ENCODE measurements around the gene NPBWR2.

Gene NPBWR2

DNA sequence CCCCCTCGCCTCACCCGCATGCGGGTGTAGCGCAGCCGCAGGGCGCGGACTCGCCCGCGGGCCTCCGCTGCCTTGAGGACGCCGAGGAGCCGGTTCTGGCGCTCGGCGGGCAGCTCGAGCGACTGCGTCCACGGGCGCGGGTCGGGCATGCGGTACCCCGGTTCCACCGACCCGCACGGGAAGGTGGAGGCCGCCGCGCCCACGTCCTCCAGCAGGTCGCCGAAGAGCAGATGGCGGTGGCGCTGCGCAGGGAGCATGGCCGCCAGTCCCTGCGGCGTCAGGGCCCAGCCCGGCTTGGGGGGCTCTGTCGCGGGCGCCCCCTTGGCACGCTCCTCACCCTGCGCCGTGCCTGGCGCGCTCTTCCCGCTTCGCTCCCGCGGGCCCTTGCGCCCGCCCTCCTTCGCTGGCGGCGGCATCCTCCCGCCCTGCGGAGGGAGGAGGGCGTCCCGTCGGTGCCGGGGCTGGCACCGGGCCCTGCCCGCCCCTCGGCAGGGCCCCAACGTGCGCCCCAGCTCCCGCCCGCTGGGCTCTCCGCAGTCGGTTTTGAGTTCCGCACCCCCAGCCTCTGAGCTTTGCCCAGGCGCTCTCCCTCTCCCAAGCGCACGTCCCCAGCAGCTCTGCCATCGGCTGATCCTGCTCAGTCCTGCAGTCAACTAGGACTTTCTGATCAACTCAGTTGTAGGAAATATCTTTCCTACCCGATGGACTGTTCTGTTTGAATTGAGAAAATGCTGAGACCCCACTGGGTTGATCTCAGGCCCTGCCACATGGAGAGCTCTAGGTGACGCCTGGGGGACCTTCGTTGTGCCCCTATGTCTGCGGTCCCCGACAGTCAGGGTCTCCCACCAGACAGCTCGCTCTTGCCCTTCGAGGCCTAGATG is 23.3 kb downstream of the NPBWR2 start, which contains the start of gene LKAAEAR1 (continued):
- TF ChIP-seq, protein P1, sequence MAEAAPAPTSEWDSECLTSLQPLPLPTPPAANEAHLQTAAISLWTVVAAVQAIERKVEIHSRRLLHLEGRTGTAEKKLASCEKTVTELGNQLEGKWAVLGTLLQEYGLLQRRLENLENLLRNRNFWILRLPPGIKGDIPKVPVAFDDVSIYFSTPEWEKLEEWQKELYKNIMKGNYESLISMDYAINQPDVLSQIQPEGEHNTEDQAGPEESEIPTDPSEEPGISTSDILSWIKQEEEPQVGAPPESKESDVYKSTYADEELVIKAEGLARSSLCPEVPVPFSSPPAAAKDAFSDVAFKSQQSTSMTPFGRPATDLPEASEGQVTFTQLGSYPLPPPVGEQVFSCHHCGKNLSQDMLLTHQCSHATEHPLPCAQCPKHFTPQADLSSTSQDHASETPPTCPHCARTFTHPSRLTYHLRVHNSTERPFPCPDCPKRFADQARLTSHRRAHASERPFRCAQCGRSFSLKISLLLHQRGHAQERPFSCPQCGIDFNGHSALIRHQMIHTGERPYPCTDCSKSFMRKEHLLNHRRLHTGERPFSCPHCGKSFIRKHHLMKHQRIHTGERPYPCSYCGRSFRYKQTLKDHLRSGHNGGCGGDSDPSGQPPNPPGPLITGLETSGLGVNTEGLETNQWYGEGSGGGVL (tag by site-specific recombination; IDR thresholded peaks at IDR 0.05), result peak; percentile 57; the same call in 1 of the 2 replicates

DNA sequence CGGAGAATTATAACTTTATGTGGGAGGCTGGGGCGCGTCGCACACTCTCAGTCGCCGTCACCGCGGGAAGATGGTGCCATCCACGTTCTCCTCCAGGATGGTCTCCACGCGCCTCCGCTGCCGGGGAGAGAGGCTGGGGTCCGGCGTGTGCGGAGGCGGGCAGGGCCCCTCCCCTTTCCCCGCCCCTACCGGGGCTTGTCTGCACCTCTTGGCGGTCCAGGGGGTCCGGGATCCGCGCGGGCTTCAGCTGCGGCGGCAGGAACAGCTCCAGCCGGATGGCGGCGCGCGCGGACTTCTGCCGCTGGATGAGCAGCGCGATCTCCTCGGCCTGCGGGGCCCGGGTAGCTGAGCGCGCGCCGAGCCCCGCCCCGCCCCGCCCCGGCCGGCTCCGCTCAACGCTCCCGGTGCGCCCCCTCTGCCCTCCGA is 24.0 kb downstream of the NPBWR2 start:
- H3K4me3 ChIP-seq (ENCODE audit: low read depth, low read length), result peak overlapping the region; percentile 35
- no peaks in the 10 kb centered on the region for H3K36me3 ChIP-seq (ENCODE audit: control insufficient read depth in 2 of 2, insufficient read depth in 1 of 2, low read length in 2 of 2)
- H3K27ac ChIP-seq (ENCODE audit: extremely low read depth, low read depth, low read length), result no peak overlapping the region
- ChIA-PET POLR2A (interaction anchor here (1.1 to 2.9 kb wide), 3 partner anchors 19 to 45 kb away, joined by 3 to 13 read pairs (median 4); partner anchors contain the start of gene TCEA2), CTCF (interaction anchor here (0.5 to 4.8 kb wide), 12 partner anchors 17 to 543 kb away, joined by 3 to 35 read pairs (median 4); no protein-coding TSS in a partner anchor)
- peaks cover 6% of the 10 kb centered on the region for H3K4me1 ChIP-seq (ENCODE audit: control insufficient read depth, insufficient read depth, low read length)
- no peaks in the 10 kb centered on the region for H3K9me3 ChIP-seq (ENCODE audit: control insufficient read depth, insufficient read depth, low read depth, low read length)
- TF ChIP-seq ZEB2 (tag by site-specific recombination; IDR thresholded peaks at IDR 0.05) (peak; percentile 89; the same call in 1 of the 2 replicates), WT1 (tag by site-specific recombination; IDR thresholded peaks at IDR 0.05) (0 out of 2 replicates have a peak, but pooled peaks have one; percentile 25), KLF16 (tag by site-specific recombination; IDR thresholded peaks at IDR 0.05) (peak; percentile 54; the same call in 1 of the 2 replicates), BCL11A (tag by site-specific recombination; IDR thresholded peaks at IDR 0.05; ENCODE audit: low read depth) (0 out of 2 replicates have a peak, but pooled peaks have one; percentile 22), KLF10 (tag by site-specific recombination; IDR thresholded peaks at IDR 0.05) (peak; percentile 56; the same call in 1 of the 2 replicates), BCL11B (tag by site-specific recombination; IDR thresholded peaks at IDR 0.05; ENCODE audit: low read depth) (peak; percentile 52; the same call in 1 of the 2 replicates), MYNN (tag by site-specific recombination; IDR thresholded peaks at IDR 0.05; ENCODE audit: borderline replicate concordance) (no peak), ZNF132 (tag by site-specific recombination; IDR thresholded peaks at IDR 0.05; ENCODE audit: borderline replicate concordance) (no peak), ZBTB8A (tag by site-specific recombination; IDR thresholded peaks at IDR 0.05) (peak; percentile 49), GLIS2 (tag by site-specific recombination; IDR thresholded peaks at IDR 0.05) (peak; percentile 82), KLF8 (tag by site-specific recombination; IDR thresholded peaks at IDR 0.05) (peak; percentile 77), ZNF549 (tag by site-specific recombination; IDR thresholded peaks at IDR 0.05) (no peak), ZNF596 (tag by site-specific recombination; IDR thresholded peaks at IDR 0.05) (0 out of 2 replicates have a peak, but pooled peaks have one; percentile 5), ZFHX2 (tag by site-specific recombination; conservative IDR thresholded peaks at IDR 0.05) (peak; percentile 52), ZXDB (tag by site-specific recombination; IDR thresholded peaks at IDR 0.05) (peak; percentile 39; the same call in 1 of the 2 replicates), KLF9 (tag by site-specific recombination; IDR thresholded peaks at IDR 0.05; ENCODE audit: low read depth) (peak; percentile 61; the same call in 1 of the 2 replicates)
- TF ChIP-seq, protein P2, sequence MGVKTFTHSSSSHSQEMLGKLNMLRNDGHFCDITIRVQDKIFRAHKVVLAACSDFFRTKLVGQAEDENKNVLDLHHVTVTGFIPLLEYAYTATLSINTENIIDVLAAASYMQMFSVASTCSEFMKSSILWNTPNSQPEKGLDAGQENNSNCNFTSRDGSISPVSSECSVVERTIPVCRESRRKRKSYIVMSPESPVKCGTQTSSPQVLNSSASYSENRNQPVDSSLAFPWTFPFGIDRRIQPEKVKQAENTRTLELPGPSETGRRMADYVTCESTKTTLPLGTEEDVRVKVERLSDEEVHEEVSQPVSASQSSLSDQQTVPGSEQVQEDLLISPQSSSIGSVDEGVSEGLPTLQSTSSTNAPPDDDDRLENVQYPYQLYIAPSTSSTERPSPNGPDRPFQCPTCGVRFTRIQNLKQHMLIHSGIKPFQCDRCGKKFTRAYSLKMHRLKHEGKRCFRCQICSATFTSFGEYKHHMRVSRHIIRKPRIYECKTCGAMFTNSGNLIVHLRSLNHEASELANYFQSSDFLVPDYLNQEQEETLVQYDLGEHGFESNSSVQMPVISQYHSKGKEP (tag by site-specific recombination; IDR thresholded peaks at IDR 0.05), result no peak
- TF ChIP-seq, protein P3, sequence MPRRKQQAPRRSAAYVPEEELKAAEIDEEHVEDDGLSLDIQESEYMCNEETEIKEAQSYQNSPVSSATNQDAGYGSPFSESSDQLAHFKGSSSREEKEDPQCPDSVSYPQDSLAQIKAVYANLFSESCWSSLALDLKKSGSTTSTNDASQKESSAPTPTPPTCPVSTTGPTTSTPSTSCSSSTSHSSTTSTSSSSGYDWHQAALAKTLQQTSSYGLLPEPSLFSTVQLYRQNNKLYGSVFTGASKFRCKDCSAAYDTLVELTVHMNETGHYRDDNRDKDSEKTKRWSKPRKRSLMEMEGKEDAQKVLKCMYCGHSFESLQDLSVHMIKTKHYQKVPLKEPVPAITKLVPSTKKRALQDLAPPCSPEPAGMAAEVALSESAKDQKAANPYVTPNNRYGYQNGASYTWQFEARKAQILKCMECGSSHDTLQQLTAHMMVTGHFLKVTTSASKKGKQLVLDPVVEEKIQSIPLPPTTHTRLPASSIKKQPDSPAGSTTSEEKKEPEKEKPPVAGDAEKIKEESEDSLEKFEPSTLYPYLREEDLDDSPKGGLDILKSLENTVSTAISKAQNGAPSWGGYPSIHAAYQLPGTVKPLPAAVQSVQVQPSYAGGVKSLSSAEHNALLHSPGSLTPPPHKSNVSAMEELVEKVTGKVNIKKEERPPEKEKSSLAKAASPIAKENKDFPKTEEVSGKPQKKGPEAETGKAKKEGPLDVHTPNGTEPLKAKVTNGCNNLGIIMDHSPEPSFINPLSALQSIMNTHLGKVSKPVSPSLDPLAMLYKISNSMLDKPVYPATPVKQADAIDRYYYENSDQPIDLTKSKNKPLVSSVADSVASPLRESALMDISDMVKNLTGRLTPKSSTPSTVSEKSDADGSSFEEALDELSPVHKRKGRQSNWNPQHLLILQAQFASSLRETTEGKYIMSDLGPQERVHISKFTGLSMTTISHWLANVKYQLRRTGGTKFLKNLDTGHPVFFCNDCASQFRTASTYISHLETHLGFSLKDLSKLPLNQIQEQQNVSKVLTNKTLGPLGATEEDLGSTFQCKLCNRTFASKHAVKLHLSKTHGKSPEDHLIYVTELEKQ (tag by site-specific recombination; IDR thresholded peaks at IDR 0.05; ENCODE audit: borderline replicate concordance), result no peak
- TF ChIP-seq, protein P4, sequence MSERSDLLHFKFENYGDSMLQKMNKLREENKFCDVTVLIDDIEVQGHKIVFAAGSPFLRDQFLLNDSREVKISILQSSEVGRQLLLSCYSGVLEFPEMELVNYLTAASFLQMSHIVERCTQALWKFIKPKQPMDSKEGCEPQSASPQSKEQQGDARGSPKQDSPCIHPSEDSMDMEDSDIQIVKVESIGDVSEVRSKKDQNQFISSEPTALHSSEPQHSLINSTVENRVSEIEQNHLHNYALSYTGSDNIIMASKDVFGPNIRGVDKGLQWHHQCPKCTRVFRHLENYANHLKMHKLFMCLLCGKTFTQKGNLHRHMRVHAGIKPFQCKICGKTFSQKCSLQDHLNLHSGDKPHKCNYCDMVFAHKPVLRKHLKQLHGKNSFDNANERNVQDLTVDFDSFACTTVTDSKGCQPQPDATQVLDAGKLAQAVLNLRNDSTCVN (tag by site-specific recombination; optimal IDR thresholded peaks at IDR 0.05), result peak; percentile 81
- TF ChIP-seq, protein P5, sequence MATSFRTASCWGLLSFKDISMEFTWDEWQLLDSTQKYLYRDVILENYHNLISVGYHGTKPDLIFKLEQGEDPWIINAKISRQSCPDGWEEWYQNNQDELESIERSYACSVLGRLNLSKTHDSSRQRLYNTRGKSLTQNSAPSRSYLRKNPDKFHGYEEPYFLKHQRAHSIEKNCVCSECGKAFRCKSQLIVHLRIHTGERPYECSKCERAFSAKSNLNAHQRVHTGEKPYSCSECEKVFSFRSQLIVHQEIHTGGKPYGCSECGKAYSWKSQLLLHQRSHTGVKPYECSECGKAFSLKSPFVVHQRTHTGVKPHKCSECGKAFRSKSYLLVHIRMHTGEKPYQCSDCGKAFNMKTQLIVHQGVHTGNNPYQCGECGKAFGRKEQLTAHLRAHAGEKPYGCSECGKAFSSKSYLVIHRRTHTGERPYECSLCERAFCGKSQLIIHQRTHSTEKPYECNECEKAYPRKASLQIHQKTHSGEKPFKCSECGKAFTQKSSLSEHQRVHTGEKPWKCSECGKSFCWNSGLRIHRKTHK (tag by site-specific recombination; IDR thresholded peaks at IDR 0.05), result no peak
- TF ChIP-seq, protein P6, sequence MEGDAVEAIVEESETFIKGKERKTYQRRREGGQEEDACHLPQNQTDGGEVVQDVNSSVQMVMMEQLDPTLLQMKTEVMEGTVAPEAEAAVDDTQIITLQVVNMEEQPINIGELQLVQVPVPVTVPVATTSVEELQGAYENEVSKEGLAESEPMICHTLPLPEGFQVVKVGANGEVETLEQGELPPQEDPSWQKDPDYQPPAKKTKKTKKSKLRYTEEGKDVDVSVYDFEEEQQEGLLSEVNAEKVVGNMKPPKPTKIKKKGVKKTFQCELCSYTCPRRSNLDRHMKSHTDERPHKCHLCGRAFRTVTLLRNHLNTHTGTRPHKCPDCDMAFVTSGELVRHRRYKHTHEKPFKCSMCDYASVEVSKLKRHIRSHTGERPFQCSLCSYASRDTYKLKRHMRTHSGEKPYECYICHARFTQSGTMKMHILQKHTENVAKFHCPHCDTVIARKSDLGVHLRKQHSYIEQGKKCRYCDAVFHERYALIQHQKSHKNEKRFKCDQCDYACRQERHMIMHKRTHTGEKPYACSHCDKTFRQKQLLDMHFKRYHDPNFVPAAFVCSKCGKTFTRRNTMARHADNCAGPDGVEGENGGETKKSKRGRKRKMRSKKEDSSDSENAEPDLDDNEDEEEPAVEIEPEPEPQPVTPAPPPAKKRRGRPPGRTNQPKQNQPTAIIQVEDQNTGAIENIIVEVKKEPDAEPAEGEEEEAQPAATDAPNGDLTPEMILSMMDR (tag by site-specific recombination; IDR thresholded peaks at IDR 0.05), result peak; percentile 26
